GM23338 (cell line): ENCODE results near the gene CRACDL.

ENCODE experiments used
- CREB1 ChIP-seq: fragments of 250-450 bp; sonication (Bioruptor Pico); IDR thresholded peaks from 2 replicates; pipeline ENCODE4 v1.5.0; 2020; ENCODE audit warnings: low read depth, mild to moderate bottlenecking, moderate library complexity
- EZH2 ChIP-seq: fragments of 200-600 bp; sonication (generic); IDR thresholded peaks from one replicate; pipeline ENCODE4 v1.8.0; 2017; ENCODE audit warnings: antibody characterized with exemption, mild to moderate bottlenecking, low read depth; ENCODE audit not compliant: unreplicated experiment
- EZH2phosphoT487 ChIP-seq: fragments of 200-600 bp; sonication (generic); IDR thresholded peaks from one replicate; pipeline ENCODE4 v1.8.1; 2018; ENCODE audit warnings: antibody characterized with exemption; ENCODE audit not compliant: unreplicated experiment
- JUNB ChIP-seq: IDR thresholded peaks from one replicate; pipeline ENCODE4 v1.6.1; 2016; ENCODE audit warnings: antibody characterized with exemption; ENCODE audit not compliant: unreplicated experiment
- POLR2AphosphoS5 ChIP-seq: IDR thresholded peaks from 2 replicates; pipeline ENCODE4 v1.6.1; 2016; ENCODE audit warnings: antibody characterized with exemption, low read depth
- STAT1 ChIP-seq: IDR thresholded peaks from one replicate; pipeline ENCODE4 v1.6.1; 2016; ENCODE audit warnings: antibody characterized with exemption; ENCODE audit not compliant: unreplicated experiment
- ZNF114 ChIP-seq: fragments of 250-450 bp; sonication (Bioruptor Pico); IDR thresholded peaks from 2 replicates; pipeline ENCODE4 v1.5.0; 2020; ENCODE audit warnings: mild to moderate bottlenecking, moderate library complexity
- ZNF331 ChIP-seq: fragments of 250-450 bp; sonication (Bioruptor Pico); IDR thresholded peaks from 2 replicates; pipeline ENCODE4 v1.5.0; 2020; ENCODE audit warnings: low read depth, mild to moderate bottlenecking, moderate library complexity
- TF ChIP-seq, protein P1 (sequence below), 2 experiments: fragments of 200-600 bp in 1 of 2; sonication (generic) in 1 of 2; conservative IDR thresholded peaks; 2 replicates each; pipeline versions ENCODE4 v1.5.1 to v1.6.1; 2016 to 2017; ENCODE audit warnings: antibody characterized with exemption in 2 of 2, low read depth in 2 of 2, mild to moderate bottlenecking in 2 of 2, moderate library complexity in 1 of 2
- TF ChIP-seq, protein P2 (sequence below): IDR thresholded peaks from one replicate; pipeline ENCODE4 v1.6.1; 2018; ENCODE audit warnings: antibody characterized with exemption; ENCODE audit not compliant: unreplicated experiment

DNA sequence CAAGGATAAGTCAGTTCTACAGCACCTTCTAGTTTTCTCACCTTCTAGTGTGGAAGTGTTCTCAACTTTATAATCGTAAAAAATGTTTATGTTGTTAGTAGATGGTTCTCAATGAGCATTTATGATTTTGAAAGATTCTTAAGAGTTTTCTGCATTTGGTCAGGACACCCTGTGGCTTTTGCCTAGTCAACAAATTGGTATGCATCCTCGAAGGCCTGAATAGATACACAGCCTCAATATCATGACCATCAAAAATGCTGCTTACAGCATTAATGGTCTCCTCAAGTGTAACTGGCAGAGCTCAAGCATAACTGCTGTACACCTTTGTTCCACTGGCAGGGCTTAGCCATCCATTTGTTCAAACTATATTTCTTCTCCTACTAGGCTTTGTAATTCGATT is 96.7 kb downstream of the CRACDL start:
- TF ChIP-seq, protein P1, sequence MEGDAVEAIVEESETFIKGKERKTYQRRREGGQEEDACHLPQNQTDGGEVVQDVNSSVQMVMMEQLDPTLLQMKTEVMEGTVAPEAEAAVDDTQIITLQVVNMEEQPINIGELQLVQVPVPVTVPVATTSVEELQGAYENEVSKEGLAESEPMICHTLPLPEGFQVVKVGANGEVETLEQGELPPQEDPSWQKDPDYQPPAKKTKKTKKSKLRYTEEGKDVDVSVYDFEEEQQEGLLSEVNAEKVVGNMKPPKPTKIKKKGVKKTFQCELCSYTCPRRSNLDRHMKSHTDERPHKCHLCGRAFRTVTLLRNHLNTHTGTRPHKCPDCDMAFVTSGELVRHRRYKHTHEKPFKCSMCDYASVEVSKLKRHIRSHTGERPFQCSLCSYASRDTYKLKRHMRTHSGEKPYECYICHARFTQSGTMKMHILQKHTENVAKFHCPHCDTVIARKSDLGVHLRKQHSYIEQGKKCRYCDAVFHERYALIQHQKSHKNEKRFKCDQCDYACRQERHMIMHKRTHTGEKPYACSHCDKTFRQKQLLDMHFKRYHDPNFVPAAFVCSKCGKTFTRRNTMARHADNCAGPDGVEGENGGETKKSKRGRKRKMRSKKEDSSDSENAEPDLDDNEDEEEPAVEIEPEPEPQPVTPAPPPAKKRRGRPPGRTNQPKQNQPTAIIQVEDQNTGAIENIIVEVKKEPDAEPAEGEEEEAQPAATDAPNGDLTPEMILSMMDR (conservative IDR thresholded peaks at IDR 0.05; ENCODE audit: low read depth in 2 of 2) = no peak
- TF ChIP-seq POLR2AphosphoS5 = no peak
- no peak for TF ChIP-seq ZNF331 (CRISPR knock-in tag)
- TF ChIP-seq EZH2 = no peak
- TF ChIP-seq, protein P2, sequence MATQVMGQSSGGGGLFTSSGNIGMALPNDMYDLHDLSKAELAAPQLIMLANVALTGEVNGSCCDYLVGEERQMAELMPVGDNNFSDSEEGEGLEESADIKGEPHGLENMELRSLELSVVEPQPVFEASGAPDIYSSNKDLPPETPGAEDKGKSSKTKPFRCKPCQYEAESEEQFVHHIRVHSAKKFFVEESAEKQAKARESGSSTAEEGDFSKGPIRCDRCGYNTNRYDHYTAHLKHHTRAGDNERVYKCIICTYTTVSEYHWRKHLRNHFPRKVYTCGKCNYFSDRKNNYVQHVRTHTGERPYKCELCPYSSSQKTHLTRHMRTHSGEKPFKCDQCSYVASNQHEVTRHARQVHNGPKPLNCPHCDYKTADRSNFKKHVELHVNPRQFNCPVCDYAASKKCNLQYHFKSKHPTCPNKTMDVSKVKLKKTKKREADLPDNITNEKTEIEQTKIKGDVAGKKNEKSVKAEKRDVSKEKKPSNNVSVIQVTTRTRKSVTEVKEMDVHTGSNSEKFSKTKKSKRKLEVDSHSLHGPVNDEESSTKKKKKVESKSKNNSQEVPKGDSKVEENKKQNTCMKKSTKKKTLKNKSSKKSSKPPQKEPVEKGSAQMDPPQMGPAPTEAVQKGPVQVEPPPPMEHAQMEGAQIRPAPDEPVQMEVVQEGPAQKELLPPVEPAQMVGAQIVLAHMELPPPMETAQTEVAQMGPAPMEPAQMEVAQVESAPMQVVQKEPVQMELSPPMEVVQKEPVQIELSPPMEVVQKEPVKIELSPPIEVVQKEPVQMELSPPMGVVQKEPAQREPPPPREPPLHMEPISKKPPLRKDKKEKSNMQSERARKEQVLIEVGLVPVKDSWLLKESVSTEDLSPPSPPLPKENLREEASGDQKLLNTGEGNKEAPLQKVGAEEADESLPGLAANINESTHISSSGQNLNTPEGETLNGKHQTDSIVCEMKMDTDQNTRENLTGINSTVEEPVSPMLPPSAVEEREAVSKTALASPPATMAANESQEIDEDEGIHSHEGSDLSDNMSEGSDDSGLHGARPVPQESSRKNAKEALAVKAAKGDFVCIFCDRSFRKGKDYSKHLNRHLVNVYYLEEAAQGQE = no peak
- no peak for TF ChIP-seq EZH2phosphoT487
- TF ChIP-seq JUNB = no peak
- TF ChIP-seq STAT1 = no peak
- no peak for TF ChIP-seq CREB1 (CRISPR knock-in tag)
- no peak for TF ChIP-seq ZNF114 (CRISPR knock-in tag)
